Dendritic cell treated with granulocyte-macrophage colony-stimulating factor and Interleukin-4, amounts not matched to agents 40 ng/mL and 50 ng/mL, for 4 days (primary cell): Measurements from ENCODE around the gene NISCH.
A peak's percentile ranks its signal among the peaks of the same experiment; 100 is the strongest.

Experiments
- H3K27ac Mint-ChIP-seq: one replicate; pipeline ENCODE4 v1.8.0; 2022; ENCODE audit warnings: mild to moderate bottlenecking, mixed read lengths
- H3K27me3 Mint-ChIP-seq: one replicate; pipeline ENCODE4 v1.8.0; 2022; ENCODE audit warnings: mild to moderate bottlenecking, mixed read lengths
- H3K36me3 Mint-ChIP-seq: one replicate; pipeline ENCODE4 v1.8.0; 2022; ENCODE audit warnings: low read depth, mixed read lengths
- H3K4me1 Mint-ChIP-seq: one replicate; pipeline ENCODE4 v1.8.0; 2022; ENCODE audit warnings: low read depth, mixed read lengths
- H3K4me3 Mint-ChIP-seq: one replicate; pipeline ENCODE4 v1.8.0; 2022; ENCODE audit warnings: mild to moderate bottlenecking, moderate library complexity, mixed read lengths
- H3K9me3 Mint-ChIP-seq: one replicate; pipeline ENCODE4 v1.8.0; 2022; ENCODE audit warnings: mixed read lengths
- intact Hi-C: fragments of 100-400 bp; cut with micrococcal nuclease; formaldehyde crosslinking; loops from one replicate; pipeline ENCODE4 v1.15.0; 2022

The NISCH gene

DNA sequence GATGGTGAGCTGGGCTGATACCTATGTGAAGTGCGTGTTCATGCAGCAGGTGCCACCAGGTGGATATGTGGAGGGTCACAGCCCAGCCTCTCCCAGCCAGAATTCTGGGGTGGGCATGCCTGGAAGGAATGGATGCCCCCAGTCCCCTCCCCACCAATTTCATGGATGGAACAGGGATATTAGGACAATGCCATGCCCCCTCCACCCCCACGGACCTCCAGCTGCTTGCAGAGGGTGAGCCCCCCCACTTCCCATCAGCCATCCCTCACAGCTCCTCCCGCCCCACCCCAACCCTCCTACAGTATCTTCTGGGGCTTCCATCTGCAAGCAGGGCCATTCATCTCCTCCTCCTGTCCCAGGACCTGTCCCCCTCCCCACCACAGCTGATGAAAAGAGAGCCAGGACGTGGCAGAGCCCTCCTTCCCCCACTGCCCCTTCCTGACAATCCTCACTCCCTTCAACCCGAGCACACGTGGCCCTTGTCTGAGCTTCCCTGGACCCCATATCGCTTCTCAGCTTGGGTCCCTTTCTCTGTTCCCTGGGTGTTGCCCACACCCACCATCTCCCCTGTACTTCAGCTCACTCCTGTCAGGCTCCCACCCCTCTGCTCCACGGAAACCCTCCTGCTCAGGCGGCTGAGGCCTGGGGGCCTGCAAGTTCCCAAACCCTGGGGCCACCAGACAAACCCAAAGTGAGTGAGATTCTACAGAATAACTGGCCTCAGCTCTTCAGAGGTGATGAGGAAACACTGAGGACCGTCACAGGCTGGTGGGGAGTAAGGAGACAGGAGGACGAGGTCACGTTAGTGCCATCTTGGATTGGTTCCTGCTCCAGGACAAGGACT lies 7.7 kb upstream of the NISCH start:
- Mint-ChIP-seq H3K4me1 (peaks cover 32% of the 10 kb centered on the region), H3K36me3 (no peaks in the 10 kb centered on the region), H3K27ac (no peak overlapping the region), H3K27me3 (peaks cover 26% of the 10 kb centered on the region), H3K9me3 (no peaks in the 10 kb centered on the region), H3K4me3 (no peak overlapping the region)
- intact Hi-C loops, result loop anchor here (1.0 kb wide), 1 partner anchor 19 kb away; no protein-coding TSS in a partner anchor

DNA sequence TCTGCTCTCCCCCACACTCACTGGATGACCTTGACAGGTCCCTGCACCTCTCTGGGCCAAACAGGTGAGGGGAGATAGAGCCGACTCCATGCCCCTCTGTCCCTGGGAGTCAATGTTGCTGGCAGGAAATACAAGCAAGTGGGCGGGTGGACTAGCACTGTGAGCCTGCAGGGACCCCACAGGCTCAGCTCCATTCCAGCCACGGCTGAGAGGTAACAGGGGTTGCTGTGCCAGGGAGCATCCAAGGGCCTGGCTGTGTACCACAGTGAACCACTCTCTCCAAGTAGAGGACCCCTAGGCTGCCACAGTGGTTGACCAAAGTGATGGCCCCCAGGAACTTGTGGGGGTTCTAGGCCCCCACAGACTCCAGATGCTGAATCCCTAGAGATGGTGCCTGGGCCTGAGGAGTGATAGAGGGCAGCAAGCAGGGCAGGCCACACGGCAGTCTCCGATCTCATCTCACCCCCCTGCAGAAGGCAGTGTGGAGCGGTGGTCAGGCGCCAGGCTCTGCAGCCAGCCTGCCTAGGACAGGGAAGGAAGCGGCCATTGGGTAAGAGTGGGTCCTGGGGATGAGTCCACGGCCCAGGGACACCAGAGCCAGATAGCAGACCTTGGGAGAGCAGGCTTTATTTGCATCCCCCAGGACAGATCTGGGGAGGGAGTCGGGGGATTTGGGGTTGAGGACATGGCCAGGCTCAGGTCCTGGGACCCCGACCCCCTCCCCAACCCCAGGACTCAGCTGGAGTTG lies 4.7 kb upstream of the NISCH start:
- no peak overlapping the region for H3K27ac Mint-ChIP-seq
- H3K36me3 Mint-ChIP-seq, result peaks cover 7% of the 10 kb centered on the region

DNA sequence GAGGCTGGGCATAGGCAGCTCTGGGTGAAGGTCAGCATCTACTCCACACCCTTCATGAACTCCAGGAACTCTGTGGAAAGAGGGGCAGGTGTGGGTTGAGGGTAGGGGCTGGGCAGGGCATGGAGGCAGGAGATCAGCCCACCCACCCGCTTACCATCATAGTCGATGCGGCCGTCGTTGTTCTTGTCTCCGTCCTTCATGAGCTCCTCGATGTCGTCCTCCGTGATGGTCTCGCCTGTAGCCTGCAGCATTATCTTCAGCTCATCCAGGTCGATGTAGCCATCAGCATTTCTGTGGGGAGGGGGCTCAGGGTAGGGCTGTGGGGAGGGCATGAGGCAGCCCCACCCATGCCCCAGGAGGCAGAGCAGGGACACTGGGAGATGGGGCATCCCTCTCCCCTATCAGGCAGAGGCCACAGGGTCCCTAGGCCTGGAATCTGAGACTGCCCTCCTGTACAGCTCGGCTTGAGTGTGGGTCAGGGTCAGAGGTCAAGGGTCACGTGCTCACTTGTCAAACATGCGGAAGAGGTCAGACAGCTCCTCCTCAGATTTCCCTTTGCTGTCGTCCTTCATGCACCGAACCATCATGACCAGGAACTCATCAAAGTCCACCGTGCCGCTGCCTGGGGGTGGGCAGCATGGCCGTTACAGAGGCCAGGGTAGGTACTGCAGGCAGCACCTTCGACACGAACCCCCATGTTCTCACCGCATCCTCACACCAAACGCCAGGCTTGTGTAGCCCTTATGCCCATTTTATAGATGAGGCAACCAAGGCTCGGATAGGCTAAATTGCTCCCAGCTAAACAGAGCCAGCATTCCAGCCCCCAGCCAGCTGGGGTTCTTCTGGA lies 3.9 kb upstream of the NISCH start:
- Mint-ChIP-seq H3K4me1 (peaks cover 48% of the 10 kb centered on the region), H3K27me3 (peaks cover 11% of the 10 kb centered on the region), H3K36me3 (peaks cover 13% of the 10 kb centered on the region), H3K9me3 (no peaks in the 10 kb centered on the region), H3K4me3 (no peak overlapping the region), H3K27ac (no peak overlapping the region)
- intact Hi-C loops, result no loop called here

More for the DNA sequence above, 4.7 kb upstream of the NISCH start:
- Mint-ChIP-seq H3K27me3 (peaks cover 12% of the 10 kb centered on the region), H3K4me1 (peaks cover 42% of the 10 kb centered on the region), H3K4me3 (no peak overlapping the region), H3K9me3 (no peaks in the 10 kb centered on the region)
- intact Hi-C loops, result no loop called here

DNA sequence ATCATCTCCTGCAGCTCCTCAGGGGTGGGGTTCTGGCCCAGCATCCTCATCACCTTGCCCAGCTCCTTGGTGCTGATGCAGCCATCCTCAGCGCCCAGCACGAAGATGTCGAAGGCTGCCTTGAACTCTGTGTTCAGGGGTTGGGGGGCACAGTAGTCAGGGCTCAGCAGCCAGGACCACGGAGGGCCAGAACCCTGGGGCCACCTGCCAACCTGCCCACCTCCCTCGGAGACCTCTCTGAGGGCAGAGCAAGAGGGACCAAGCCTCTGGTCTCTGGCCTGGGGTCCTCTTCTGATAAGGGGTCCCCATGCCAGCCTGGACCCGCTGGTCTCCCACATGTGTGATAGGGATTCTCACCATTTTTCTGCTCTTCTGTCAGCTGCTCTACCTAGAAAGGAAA lies 3.3 kb upstream of the NISCH start:
- no peak overlapping the region for H3K4me3 Mint-ChIP-seq
- peaks cover 13% of the 10 kb centered on the region for H3K36me3 Mint-ChIP-seq
- intact Hi-C loops, result no loop called here
- no peak overlapping the region for H3K27ac Mint-ChIP-seq
- no peaks in the 10 kb centered on the region for H3K9me3 Mint-ChIP-seq
- peaks cover 48% of the 10 kb centered on the region for H3K4me1 Mint-ChIP-seq
- H3K27me3 Mint-ChIP-seq, result peaks cover 10% of the 10 kb centered on the region

DNA sequence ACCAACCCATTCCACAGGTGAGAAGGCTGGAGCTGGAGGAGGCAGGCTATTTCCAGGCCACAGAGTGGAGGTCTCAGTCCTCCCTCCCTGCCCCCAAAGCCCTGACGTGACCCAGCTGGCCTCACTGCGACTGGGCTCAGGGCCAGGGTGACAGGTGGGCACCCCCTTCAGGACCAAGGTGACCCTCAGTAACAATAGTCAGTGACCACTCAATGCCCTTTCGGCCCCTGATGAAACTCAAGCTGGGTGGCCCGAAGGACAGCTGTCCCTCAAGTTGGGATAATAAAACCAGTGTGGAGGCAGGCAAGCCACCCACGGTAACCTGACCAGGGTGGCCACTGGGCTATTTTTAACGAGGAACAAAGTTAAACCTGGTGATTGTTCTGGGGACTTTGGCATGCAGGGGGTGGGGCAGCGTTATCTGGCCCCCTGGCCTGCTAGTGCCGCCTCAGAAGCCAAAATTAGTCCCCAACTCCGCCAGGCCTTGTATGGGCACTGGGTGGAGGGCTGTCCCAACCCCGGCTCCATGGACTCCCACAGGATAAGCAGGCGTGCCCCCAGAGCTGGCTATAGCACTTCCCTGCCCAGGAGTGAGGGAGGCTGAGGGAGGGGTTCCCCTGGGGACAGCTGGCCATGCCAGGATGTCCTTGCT lies 2.7 kb upstream of the NISCH start:
- Mint-ChIP-seq H3K36me3 (peaks cover 19% of the 10 kb centered on the region), H3K9me3 (no peaks in the 10 kb centered on the region), H3K27me3 (peaks cover 8% of the 10 kb centered on the region), H3K27ac (peak overlapping the region; percentile 64), H3K4me3 (no peak overlapping the region), H3K4me1 (peaks cover 51% of the 10 kb centered on the region)
- intact Hi-C loops, result no loop called here

DNA sequence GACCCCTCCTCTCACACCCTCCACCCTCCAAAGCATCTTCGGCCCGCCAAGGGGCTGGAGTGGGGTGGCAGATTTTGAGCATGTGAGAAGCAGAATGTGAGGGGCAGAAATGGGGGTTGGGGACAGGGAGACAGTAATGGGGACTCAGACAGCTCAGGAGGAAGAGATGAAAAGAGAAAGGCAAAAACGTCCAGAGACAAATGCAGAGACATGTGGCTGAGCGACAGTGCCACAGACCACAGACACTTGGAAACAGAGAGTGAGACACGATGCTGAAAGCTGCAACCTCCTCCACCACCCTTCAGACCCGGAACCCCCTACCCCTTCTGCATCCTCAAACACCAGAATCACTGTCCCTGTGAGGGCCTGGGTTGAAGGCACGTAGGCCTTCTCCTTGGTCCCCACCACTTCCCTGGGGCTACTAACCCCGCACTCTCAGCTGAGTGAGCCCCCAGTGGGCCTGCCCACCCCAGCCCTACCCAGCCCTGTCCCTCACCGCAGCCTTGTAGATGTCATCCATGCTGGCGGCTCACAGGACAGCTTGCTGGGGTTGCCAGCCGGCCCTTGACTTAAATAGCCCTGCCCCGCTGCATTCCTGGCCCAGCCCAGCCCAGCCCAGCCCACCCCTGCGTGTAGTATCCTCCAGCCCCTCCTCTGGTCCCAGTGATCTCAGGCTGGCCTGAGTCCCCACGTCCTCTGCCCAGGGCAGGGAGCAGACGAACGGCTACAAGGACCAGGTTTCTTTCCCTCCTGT lies 1.7 kb upstream of the NISCH start, which contains the start of gene TNNC1:
Gene TNNC1, minus strand, starts transcription at position 546 of the 754 bp plus-strand sequence. Its CDS starts 26 bp downstream, at position 520.
- peaks cover 27% of the 10 kb centered on the region for H3K36me3 Mint-ChIP-seq

DNA sequence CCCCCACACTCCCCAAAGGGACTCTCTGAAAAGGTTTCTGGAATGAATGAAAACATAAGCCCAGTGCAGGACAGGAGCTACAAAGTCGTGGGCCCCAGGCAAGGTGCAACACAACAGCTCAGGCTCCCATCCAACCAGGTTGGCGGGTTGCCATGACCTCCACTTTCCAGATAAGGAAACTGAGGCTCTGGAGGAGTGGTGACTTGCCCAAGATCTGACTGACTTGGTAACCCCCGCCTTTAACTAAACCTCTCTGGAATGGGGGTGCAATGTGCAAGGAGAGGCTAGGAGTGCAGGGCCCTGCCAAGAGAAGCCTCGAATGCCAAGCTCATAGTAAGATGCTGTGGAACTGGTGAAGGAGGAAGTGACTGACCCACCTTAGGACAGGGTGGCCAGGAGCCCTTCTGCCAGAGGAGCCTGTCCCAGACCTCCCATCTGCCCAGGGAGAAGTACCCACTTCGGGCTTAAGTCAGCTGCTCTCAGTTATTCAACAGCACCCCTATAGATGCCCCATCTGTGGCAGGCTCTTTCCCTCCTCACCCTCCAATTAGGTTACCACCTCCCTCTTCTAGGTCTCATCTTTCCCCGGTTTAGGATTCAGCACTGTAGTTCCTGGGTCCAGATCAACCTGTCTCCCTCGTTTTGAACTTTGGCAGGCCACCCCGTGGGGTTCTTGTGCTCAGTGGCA lies 1.0 kb upstream of the NISCH start:
- H3K27ac Mint-ChIP-seq, result peak overlapping the region; percentile 82
- peaks cover 4% of the 10 kb centered on the region for H3K27me3 Mint-ChIP-seq
- peaks cover 34% of the 10 kb centered on the region for H3K36me3 Mint-ChIP-seq
- no peaks in the 10 kb centered on the region for H3K9me3 Mint-ChIP-seq
- intact Hi-C loops, result no loop called here
- peaks cover 52% of the 10 kb centered on the region for H3K4me1 Mint-ChIP-seq
- peak overlapping the region; percentile 80 for H3K4me3 Mint-ChIP-seq

More for the DNA sequence above, 1.7 kb upstream of the NISCH start, which contains the start of gene TNNC1:
- no peaks in the 10 kb centered on the region for H3K9me3 Mint-ChIP-seq
- H3K27ac Mint-ChIP-seq, result peak within 1 kb of the TSS; percentile 82
- H3K4me3 Mint-ChIP-seq, result peak within 1 kb of the TSS; percentile 80
- H3K27me3 Mint-ChIP-seq, result peaks cover 6% of the 10 kb centered on the region
- peaks cover 52% of the 10 kb centered on the region for H3K4me1 Mint-ChIP-seq
- intact Hi-C loops, result no loop called here

DNA sequence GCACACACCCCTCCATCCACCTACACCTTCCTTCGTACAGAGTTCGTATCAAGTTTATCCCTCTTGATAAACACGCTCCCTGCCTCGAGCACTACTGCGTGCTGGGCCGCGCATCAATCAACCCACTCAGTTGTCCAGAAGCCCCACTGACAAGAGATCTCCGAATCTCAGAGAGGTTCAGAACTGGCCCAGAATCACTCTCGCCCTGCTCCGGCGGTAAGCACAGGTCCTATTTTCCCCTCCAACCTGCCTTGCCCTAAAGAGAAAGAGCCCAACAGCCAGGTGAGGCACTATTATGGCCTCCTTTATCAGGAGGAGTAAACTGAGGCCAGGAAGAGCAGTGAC lies 494 bp upstream of the NISCH start:
- intact Hi-C loops, result loop anchor here (5.0 kb wide), 1 partner anchor 82 kb away; the partner anchor contains the start of gene UQCC5
- Mint-ChIP-seq H3K27ac (peak overlapping the region; percentile 82), H3K9me3 (no peaks in the 10 kb centered on the region), H3K36me3 (peaks cover 40% of the 10 kb centered on the region), H3K27me3 (peaks cover 4% of the 10 kb centered on the region), H3K4me3 (peak overlapping the region; percentile 80), H3K4me1 (peaks cover 48% of the 10 kb centered on the region)

DNA sequence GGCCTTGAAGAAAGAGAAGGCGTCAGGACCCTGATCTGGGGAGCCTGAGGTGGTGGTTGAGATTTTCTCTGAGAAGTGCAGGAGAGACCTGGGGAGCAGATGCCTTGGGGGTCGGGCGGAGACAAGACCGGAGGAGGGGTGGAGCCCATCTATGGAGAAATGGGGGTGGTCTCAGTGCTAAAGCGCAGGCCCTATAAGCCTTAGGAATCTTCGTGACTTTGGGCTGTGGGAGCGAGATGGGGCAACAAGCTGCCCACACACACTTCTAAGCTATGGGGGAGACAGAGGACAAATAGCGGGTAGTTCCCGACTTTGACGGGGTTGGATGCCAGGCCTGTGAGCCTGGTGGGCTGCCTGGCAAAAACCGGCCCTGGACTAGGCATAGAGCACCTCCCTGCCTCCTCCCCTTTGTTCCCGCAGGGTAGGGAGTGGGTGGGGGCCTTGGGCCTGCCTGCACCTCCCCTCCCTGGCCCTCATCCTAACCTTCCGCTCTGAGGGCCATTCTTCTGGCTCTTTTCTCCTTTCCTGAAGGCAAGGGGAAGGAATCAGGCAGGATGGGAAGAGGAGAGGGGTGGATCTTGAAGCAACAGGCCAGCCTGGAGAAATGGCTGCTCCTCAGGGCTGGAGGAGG lies 880 bp downstream of the NISCH start:
- Mint-ChIP-seq H3K4me3 (peak overlapping the region; percentile 80), H3K4me1 (peaks cover 45% of the 10 kb centered on the region), H3K27ac (peak overlapping the region; percentile 82), H3K36me3 (peaks cover 53% of the 10 kb centered on the region), H3K9me3 (no peaks in the 10 kb centered on the region), H3K27me3 (peaks cover 4% of the 10 kb centered on the region)
- intact Hi-C loops, result loop anchor here (5.0 kb wide), 1 partner anchor 81 kb away; the partner anchor contains the start of gene UQCC5

DNA sequence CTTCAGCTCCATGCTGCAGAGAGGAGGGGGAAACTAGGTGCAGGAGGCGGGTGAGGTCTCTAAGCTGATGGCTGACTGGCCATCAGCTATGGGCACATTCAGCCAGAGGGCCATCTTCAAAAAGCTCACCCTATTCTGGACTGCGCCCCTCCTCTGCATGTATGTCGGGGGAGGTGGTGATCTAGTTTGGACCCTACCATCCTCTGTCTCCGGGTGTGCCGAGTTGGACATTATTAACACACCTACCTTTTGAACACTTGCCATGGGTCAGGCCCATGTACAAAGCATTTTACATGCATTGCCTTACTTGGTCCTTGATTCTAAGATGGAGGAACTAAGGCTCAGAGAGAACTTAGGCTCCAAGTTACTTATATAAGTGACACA lies 1.4 kb downstream of the NISCH start:
- Mint-ChIP-seq H3K27ac (peak overlapping the region; percentile 82), H3K4me3 (peak overlapping the region; percentile 80), H3K36me3 (peaks cover 58% of the 10 kb centered on the region), H3K9me3 (no peaks in the 10 kb centered on the region), H3K4me1 (peaks cover 45% of the 10 kb centered on the region), H3K27me3 (peaks cover 2% of the 10 kb centered on the region)
- intact Hi-C loops, result loop anchor here (5.0 kb wide), 1 partner anchor 81 kb away; the partner anchor contains the start of gene UQCC5

DNA sequence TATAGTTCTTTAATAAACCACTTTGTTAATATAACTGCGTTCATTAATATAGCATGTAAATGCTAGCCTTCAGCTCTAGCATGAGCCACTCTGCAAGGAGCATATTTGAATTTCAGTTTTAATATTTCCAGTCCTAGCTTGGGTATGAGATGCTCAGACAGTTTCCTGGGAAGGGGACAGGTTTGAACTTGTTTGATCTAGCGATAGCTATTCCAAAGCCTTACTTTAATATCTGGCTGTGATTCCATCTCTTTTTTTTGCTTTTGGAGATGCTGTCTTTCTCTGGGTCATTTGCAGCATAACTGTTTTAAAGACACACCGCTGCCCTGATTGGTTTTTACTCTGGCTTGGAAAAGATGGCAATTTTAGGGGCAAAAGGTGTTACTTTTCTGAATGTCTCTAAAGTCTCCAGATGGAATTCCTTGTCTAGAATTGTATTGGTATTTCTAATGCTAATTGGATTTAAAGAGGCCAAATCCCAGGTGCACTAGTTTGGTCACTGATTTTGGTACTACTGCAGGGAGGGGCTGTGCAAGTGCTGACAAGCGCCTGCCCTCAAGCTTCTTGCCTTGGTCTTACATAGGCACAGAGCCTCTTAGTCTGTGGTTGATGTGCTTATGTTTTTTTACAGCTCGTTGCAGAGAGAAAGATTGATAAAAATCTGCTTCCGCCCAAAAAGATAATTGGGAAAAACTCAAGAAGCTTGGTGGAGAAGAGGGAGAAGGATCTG lies 2.8 kb downstream of the NISCH start:
- Mint-ChIP-seq H3K27ac (no peak overlapping the region), H3K36me3 (peaks cover 68% of the 10 kb centered on the region), H3K4me1 (peaks cover 46% of the 10 kb centered on the region), H3K4me3 (no peak overlapping the region), H3K27me3 (peaks cover 2% of the 10 kb centered on the region), H3K9me3 (no peaks in the 10 kb centered on the region)
- intact Hi-C loops, result loop anchor here (5.0 kb wide), 1 partner anchor 79 kb away; the partner anchor contains the start of gene UQCC5
